WERI-Rb-1 (cell line): ENCODE data around the gene RASGRP4.
A peak's percentile ranks its signal among the peaks of the same experiment; 100 is the strongest.

Source experiments
- DNase-seq: peaks from one replicate; pipeline ENCODE4 v3.0.0-alpha.2; 2020
- H3K27ac ChIP-seq: fragments of 250-450 bp; sonication (Bioruptor Pico); 2 replicates; pipeline ENCODE4 v1.5.1; 2020; ENCODE audit warnings: mild to moderate bottlenecking, moderate library complexity
- H3K27me3 ChIP-seq: fragments of 250-450 bp; sonication (Bioruptor Pico); 2 replicates; pipeline ENCODE4 v1.5.1; 2021; ENCODE audit warnings: mild to moderate bottlenecking, low read depth, moderate library complexity; ENCODE audit not compliant: insufficient read depth, severe bottlenecking
- H3K36me3 ChIP-seq: fragments of 250-450 bp; sonication (Bioruptor Pico); 2 replicates; pipeline ENCODE4 v1.5.1; 2020; ENCODE audit warnings: mild to moderate bottlenecking, moderate library complexity
- H3K4me3 ChIP-seq: 2 replicates; pipeline ENCODE4 v1.5.1; 2011; ENCODE audit warnings: low read depth, mild to moderate bottlenecking, control low read depth, low read length
- H3K9me3 ChIP-seq: fragments of 250-450 bp; sonication (Bioruptor Pico); 2 replicates; pipeline ENCODE4 v1.5.1; 2021; ENCODE audit warnings: mild to moderate bottlenecking, moderate library complexity; ENCODE audit not compliant: severe bottlenecking
- TF ChIP-seq, protein P1 (sequence below): IDR thresholded peaks from 2 replicates; pipeline ENCODE4 v1.5.1; 2011; ENCODE audit warnings: low read depth, mild to moderate bottlenecking, control low read depth, inconsistent platforms, low read length

RASGRP4 gene

GRCh38 chr19:38385057-38385803, 40.8 kb downstream of the RASGRP4 start:
- Histone ChIP-seq H3K27ac (no peak overlapping the region), H3K4me3 (no peak overlapping the region), H3K27me3 (no peaks in the 10 kb centered on the region), H3K9me3 (no peaks in the 10 kb centered on the region), H3K36me3 (peaks cover 44% of the 10 kb centered on the region)
- TF ChIP-seq, protein P1, sequence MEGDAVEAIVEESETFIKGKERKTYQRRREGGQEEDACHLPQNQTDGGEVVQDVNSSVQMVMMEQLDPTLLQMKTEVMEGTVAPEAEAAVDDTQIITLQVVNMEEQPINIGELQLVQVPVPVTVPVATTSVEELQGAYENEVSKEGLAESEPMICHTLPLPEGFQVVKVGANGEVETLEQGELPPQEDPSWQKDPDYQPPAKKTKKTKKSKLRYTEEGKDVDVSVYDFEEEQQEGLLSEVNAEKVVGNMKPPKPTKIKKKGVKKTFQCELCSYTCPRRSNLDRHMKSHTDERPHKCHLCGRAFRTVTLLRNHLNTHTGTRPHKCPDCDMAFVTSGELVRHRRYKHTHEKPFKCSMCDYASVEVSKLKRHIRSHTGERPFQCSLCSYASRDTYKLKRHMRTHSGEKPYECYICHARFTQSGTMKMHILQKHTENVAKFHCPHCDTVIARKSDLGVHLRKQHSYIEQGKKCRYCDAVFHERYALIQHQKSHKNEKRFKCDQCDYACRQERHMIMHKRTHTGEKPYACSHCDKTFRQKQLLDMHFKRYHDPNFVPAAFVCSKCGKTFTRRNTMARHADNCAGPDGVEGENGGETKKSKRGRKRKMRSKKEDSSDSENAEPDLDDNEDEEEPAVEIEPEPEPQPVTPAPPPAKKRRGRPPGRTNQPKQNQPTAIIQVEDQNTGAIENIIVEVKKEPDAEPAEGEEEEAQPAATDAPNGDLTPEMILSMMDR: no peak
- DNase-seq: no peak

- DNase-seq: peak; percentile 47
- TF ChIP-seq, protein P1: peak; percentile 77
- peak overlapping the region; percentile 33; the same call in 1 of the 2 replicates for H3K27ac ChIP-seq
- H3K4me3 ChIP-seq: no peak overlapping the region
- peaks cover 50% of the 10 kb centered on the region for H3K36me3 ChIP-seq
- H3K9me3 ChIP-seq: no peaks in the 10 kb centered on the region
- H3K27me3 ChIP-seq: no peaks in the 10 kb centered on the region
Observed at GRCh38 chr19:38384209-38385027, 41.6 kb downstream of the RASGRP4 start.

- Histone ChIP-seq H3K4me3 (no peak overlapping the region), H3K27ac (no peak overlapping the region), H3K27me3 (no peaks in the 10 kb centered on the region), H3K36me3 (peaks cover 57% of the 10 kb centered on the region), H3K9me3 (no peaks in the 10 kb centered on the region)
- TF ChIP-seq, protein P1: no peak
- DNase-seq: no peak
Observed at GRCh38 chr19:38383743-38384142, 42.3 kb downstream of the RASGRP4 start.

- Histone ChIP-seq H3K36me3 (peaks cover 58% of the 10 kb centered on the region), H3K9me3 (no peaks in the 10 kb centered on the region), H3K27me3 (no peaks in the 10 kb centered on the region), H3K27ac (no peak overlapping the region), H3K4me3 (no peak overlapping the region)
- DNase-seq: no peak
- TF ChIP-seq, protein P1: no peak
Observed at GRCh38 chr19:38383184-38383583, 42.8 kb downstream of the RASGRP4 start.

- TF ChIP-seq, protein P1: no peak
- Histone ChIP-seq H3K27me3 (no peaks in the 10 kb centered on the region), H3K27ac (no peak overlapping the region), H3K4me3 (no peak overlapping the region), H3K36me3 (peaks cover 72% of the 10 kb centered on the region), H3K9me3 (no peaks in the 10 kb centered on the region)
- DNase-seq: no peak
Observed at GRCh38 chr19:38381138-38381537, 44.9 kb downstream of the RASGRP4 start.
